ENCODE data around the gene RPUSD2.

GRCh38 chr15:40595773-40596172, 26.7 kb downstream of the RPUSD2 start:
- TF ChIP-seq CTCF (conservative IDR thresholded peaks at IDR 0.05; ENCODE audit: low read depth, low read length) (no peak), EZH2 (IDR thresholded peaks at IDR 0.05; ENCODE audit: low read length, unreplicated experiment) (no peak)
